Endothelial cell of umbilical vein (primary cell): ENCODE measurements around the gene S100A14. TPM values are rescaled to one million over a fixed set of nuclear protein-coding genes. Genes with fewer than 3 reads are reported as not detected.

Experiments
- BruUV-seq: library from RNA; stranded (reverse); fragments of 400-500 nt; replicated peaks from 2 replicates; lab custom pipeline; 2021; lab: Mats Ljungman, UMichigan
- CTCF ChIA-PET: fragments of 300-600, 350-600 bp; sonication (Branson Sonifier 250); formaldehyde crosslinking; loops from one replicate; lab custom pipeline; 2021; ENCODE audit warnings: antibody characterized with exemption, inconsistent platforms; lab: Charles Lee
- POLR2A ChIA-PET: fragments of 300-600, 350-600 bp; sonication (Branson Sonifier 250); formaldehyde crosslinking; loops from one replicate; lab custom pipeline; 2021; ENCODE audit warnings: antibody characterized with exemption, inconsistent platforms; lab: Charles Lee
- DNase-seq: peaks from one replicate; pipeline ENCODE4 v3.0.0-alpha.2; 2011; ENCODE audit warnings: low read depth, low spot score
- FAIRE-seq: peaks from 2 replicates; lab custom pipeline; 2011; peaks lifted over from hg19 to GRCh38; lab: Jason Lieb, UNC
- H2AFZ ChIP-seq: 2 replicates; pipeline ENCODE4 v1.6.0; 2012; ENCODE audit warnings: low read depth, low read length, control low read depth, inconsistent platforms
- H3K27ac ChIP-seq: 2 replicates; pipeline ENCODE4 v1.5.1; 2011; ENCODE audit warnings: low read depth, mild to moderate bottlenecking, control low read depth, low read length, moderate library complexity; ENCODE audit not compliant: insufficient read depth
- H3K27me3 ChIP-seq, 2 experiments: 2 replicates each; pipeline versions ENCODE4 v1.6.0 to v1.6.1; 2011; ENCODE audit warnings: low read length in 2 of 2, mixed read lengths in 1 of 2; ENCODE audit not compliant: control insufficient read depth in 2 of 2, insufficient read depth in 2 of 2
- H3K36me3 ChIP-seq, 2 experiments: 2 replicates in 1 of 2; 3 replicates in 1 of 2; pipeline ENCODE4 v1.5.1; 2011; ENCODE audit warnings: low read length in 2 of 2, mild to moderate bottlenecking in 1 of 2, moderate library complexity in 1 of 2; ENCODE audit not compliant: control insufficient read depth in 2 of 2, insufficient read depth in 2 of 2; ENCODE audit errors: extremely low read depth in 1 of 2
- H3K4me1 ChIP-seq: 3 replicates; pipeline ENCODE4 v1.5.1; 2011; ENCODE audit warnings: mild to moderate bottlenecking, low read length; ENCODE audit not compliant: control insufficient read depth, insufficient read depth; ENCODE audit errors: extremely low read depth
- H3K4me2 ChIP-seq: 2 replicates; pipeline ENCODE4 v1.6.1; 2011; ENCODE audit warnings: low read length, control low read depth, mixed read lengths; ENCODE audit not compliant: insufficient read depth
- H3K4me3 ChIP-seq, 3 experiments: fragments of 200-600 bp in 1 of 3; sonication (generic), shearing (Covaris generic) in 1 of 3; replicated peaks in 1 of 3; 2 replicates each; pipeline ENCODE4 v1.5.1; 2011 to 2016; ENCODE audit warnings: control low read depth in 3 of 3, low read length in 3 of 3, mild to moderate bottlenecking in 2 of 3, inconsistent platforms in 1 of 3, low read depth in 1 of 3, moderate library complexity in 1 of 3; ENCODE audit not compliant: insufficient read depth in 1 of 3
- H3K79me2 ChIP-seq: 2 replicates; pipeline ENCODE4 v1.6.0; 2012; ENCODE audit warnings: low read length, inconsistent platforms; ENCODE audit not compliant: control insufficient read depth, insufficient read depth
- H3K9ac ChIP-seq: replicated peaks from 2 replicates; pipeline ENCODE3; 2011; ENCODE audit warnings: low read length, control low read depth; ENCODE audit not compliant: insufficient read depth; ENCODE audit errors: extremely low read depth
- H3K9me1 ChIP-seq: replicated peaks from 3 replicates; pipeline ENCODE4 v1.6.0; 2011; ENCODE audit warnings: mild to moderate bottlenecking, low read length; ENCODE audit not compliant: control insufficient read depth, insufficient read depth; ENCODE audit errors: extremely low read depth
- H3K9me3 ChIP-seq: replicated peaks from 2 replicates; pipeline ENCODE4 v1.5.1; 2012; ENCODE audit warnings: low read length, inconsistent platforms; ENCODE audit not compliant: control insufficient read depth, insufficient read depth
- H4K20me1 ChIP-seq: replicated peaks from 2 replicates; pipeline ENCODE3; 2011; ENCODE audit warnings: mild to moderate bottlenecking, low read length; ENCODE audit not compliant: control insufficient read depth, insufficient read depth; ENCODE audit errors: extremely low read depth
- EZH2 ChIP-seq: IDR thresholded peaks from 2 replicates; pipeline ENCODE4 v1.6.1; 2012; ENCODE audit warnings: borderline replicate concordance, low read depth, mild to moderate bottlenecking, moderate library complexity, low read length, inconsistent platforms; ENCODE audit not compliant: severe bottlenecking
- FOS ChIP-seq: IDR thresholded peaks from 2 replicates; pipeline ENCODE4 v1.6.1; 2011; ENCODE audit warnings: mild to moderate bottlenecking, low read length, moderate library complexity, borderline replicate concordance; ENCODE audit not compliant: insufficient read depth
- GATA2 ChIP-seq: IDR thresholded peaks from 2 replicates; pipeline ENCODE4 v1.7.0; 2011; ENCODE audit warnings: low read depth, mild to moderate bottlenecking, moderate library complexity, mixed read lengths, low read length; ENCODE audit not compliant: insufficient read length, insufficient read depth
- JUN ChIP-seq: IDR thresholded peaks from 2 replicates; pipeline ENCODE4 v1.6.1; 2011; ENCODE audit warnings: borderline replicate concordance, low read depth; ENCODE audit not compliant: insufficient read length, insufficient read depth
- MYC ChIP-seq: IDR thresholded peaks from one replicate; pipeline ENCODE4 v1.6.1; 2011; ENCODE audit warnings: mild to moderate bottlenecking, low read depth, low read length
- POLR2A ChIP-seq: IDR thresholded peaks from 2 replicates; pipeline ENCODE4 v1.6.1; 2012; ENCODE audit warnings: low read depth, mild to moderate bottlenecking, control low read depth, low read length
- POLR2AphosphoS5 ChIP-seq: IDR thresholded peaks from 2 replicates; pipeline ENCODE4 v1.6.1; 2012; ENCODE audit warnings: low read depth, mild to moderate bottlenecking, control low read depth, low read length, moderate library complexity; ENCODE audit not compliant: insufficient read depth
- dilution Hi-C: fragments of 300-500 bp; cut with MboI; formaldehyde crosslinking; loops from one replicate; pipeline ENCODE4 v1.15.0; 2019; ENCODE audit warnings: low sequenced_read_pairs; ENCODE audit not compliant: extremely low pct_ligation_motif_present
- intact Hi-C: fragments of 100-400 bp; cut with micrococcal nuclease; formaldehyde crosslinking; loops from one replicate; pipeline ENCODE4 v1.10.0; 2022
- polyA plus RNA-seq, 4 experiments: library from polyadenylated mRNA; depleted of rRNA in 3 of 4; stranded (reverse) in 3 of 4; unstranded in 1 of 4; fragments of >200 nt; gene quantifications; 2 replicates each; pipeline versions ENCODE4 v1.2.1 to v1.2.3, GENCODE V29; 2011 to 2012; ENCODE audit warnings: missing spikeins in 1 of 4
- total RNA-seq: library from RNA; stranded (reverse); gene quantifications from 2 replicates; pipeline ENCODE4 v1.2.3, GENCODE V29; 2021
- TF ChIP-seq, protein P1 (sequence below): IDR thresholded peaks from 2 replicates; pipeline ENCODE4 v1.6.1; 2011; ENCODE audit not compliant: insufficient read depth, insufficient read length
- TF ChIP-seq, protein P2 (sequence below), 2 donors: IDR thresholded peaks; 1 replicate in 1 of 2; 2 replicates in 1 of 2; pipeline ENCODE4 v1.5.1; 2011; ENCODE audit warnings: low read length in 2 of 2, mild to moderate bottlenecking in 2 of 2, moderate library complexity in 2 of 2, control low read depth in 1 of 2, inconsistent platforms in 1 of 2, low read depth in 1 of 2; ENCODE audit not compliant: insufficient read depth in 1 of 2; ENCODE audit errors: extremely low read depth in 1 of 2

The S100A14 gene
- total and polyA plus RNA-seq, 2 donors (not counting 3 experiments of a cell fraction or from before 2014, with no cell fraction given), result 0.10 TPM; not detected in 1

GRCh38 chr1:153592748-153593147 is 23.4 kb downstream of the S100A14 start:
- H3K4me3 ChIP-seq, result no peak overlapping the region
- H3K9ac ChIP-seq, result no peak overlapping the region
- no peaks in the 10 kb centered on the region for H3K9me1 ChIP-seq
- H3K9me3 ChIP-seq, result no peaks in the 10 kb centered on the region
- no peaks in the 10 kb centered on the region for H3K4me1 ChIP-seq
- no peak overlapping the region for H2AFZ ChIP-seq
- no peak overlapping the region for H3K27ac ChIP-seq
- FAIRE-seq (no peak), DNase-seq (no peak)
- no peaks in the 10 kb centered on the region for H3K27me3 ChIP-seq
- intact Hi-C loops (no loop called here), dilution Hi-C loops (no loop called here)
- H3K79me2 ChIP-seq, result no peaks in the 10 kb centered on the region
- H3K36me3 ChIP-seq, result no peaks in the 10 kb centered on the region
- TF ChIP-seq POLR2AphosphoS5 (no peak), FOS (no peak), MYC (no peak), EZH2 (no peak)
- TF ChIP-seq, protein P1, sequence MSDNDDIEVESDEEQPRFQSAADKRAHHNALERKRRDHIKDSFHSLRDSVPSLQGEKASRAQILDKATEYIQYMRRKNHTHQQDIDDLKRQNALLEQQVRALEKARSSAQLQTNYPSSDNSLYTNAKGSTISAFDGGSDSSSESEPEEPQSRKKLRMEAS, result no peak
- no TSS peak for BruUV-seq
- no peaks in the 10 kb centered on the region for H4K20me1 ChIP-seq
- CTCF ChIA-PET, result interaction anchor here (1.4 to 2.7 kb wide), 3 partner anchors 15 to 34 kb away, joined by 5 to 12 read pairs (median 5); partner anchors contain the start of genes S100A1 and S100A13
- POLR2A ChIA-PET, result interaction anchor here (0.7 to 0.9 kb wide), 2 partner anchors 16 to 35 kb away, joined by 3 to 4 read pairs; partner anchors contain the start of gene S100A13
- no peak overlapping the region for H3K4me2 ChIP-seq

- Histone ChIP-seq H3K9me3 (no peaks in the 10 kb centered on the region), H3K4me3 (no peak overlapping the region), H3K27ac (no peak overlapping the region), H3K4me2 (no peak overlapping the region), H3K79me2 (no peaks in the 10 kb centered on the region), H2AFZ (no peak overlapping the region), H3K4me1 (peaks cover 5% of the 10 kb centered on the region), H3K27me3 (no peaks in the 10 kb centered on the region), H3K9ac (no peak overlapping the region), H4K20me1 (no peaks in the 10 kb centered on the region), H3K36me3 (no peaks in the 10 kb centered on the region), H3K9me1 (no peaks in the 10 kb centered on the region)
- ChIA-PET POLR2A (no interaction called here), CTCF (interaction anchor here (4.6 kb wide), 1 partner anchor 16 kb away, joined by 24 read pairs; no protein-coding TSS in a partner anchor)
- BruUV-seq, result no TSS peak
- intact Hi-C loops, result no loop called here
- no peak for FAIRE-seq
- dilution Hi-C loops, result no loop called here
- no peak for DNase-seq
- TF ChIP-seq, protein P1, result no peak
- TF ChIP-seq POLR2A (no peak), JUN (no peak), EZH2 (no peak), POLR2AphosphoS5 (no peak), MYC (no peak), GATA2 (no peak), FOS (no peak)
- TF ChIP-seq, protein P2, sequence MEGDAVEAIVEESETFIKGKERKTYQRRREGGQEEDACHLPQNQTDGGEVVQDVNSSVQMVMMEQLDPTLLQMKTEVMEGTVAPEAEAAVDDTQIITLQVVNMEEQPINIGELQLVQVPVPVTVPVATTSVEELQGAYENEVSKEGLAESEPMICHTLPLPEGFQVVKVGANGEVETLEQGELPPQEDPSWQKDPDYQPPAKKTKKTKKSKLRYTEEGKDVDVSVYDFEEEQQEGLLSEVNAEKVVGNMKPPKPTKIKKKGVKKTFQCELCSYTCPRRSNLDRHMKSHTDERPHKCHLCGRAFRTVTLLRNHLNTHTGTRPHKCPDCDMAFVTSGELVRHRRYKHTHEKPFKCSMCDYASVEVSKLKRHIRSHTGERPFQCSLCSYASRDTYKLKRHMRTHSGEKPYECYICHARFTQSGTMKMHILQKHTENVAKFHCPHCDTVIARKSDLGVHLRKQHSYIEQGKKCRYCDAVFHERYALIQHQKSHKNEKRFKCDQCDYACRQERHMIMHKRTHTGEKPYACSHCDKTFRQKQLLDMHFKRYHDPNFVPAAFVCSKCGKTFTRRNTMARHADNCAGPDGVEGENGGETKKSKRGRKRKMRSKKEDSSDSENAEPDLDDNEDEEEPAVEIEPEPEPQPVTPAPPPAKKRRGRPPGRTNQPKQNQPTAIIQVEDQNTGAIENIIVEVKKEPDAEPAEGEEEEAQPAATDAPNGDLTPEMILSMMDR (IDR thresholded peaks at IDR 0.05; ENCODE audit: extremely low read depth in 1 of 2, insufficient read depth in 1 of 2, low read depth in 1 of 2, low read length in 2 of 2), result no peak
Measured at GRCh38 chr1:153588482-153588881, 27.6 kb downstream of the S100A14 start.
